Left lung (tissue), 10 donors: ENCODE data around the gene GIPC2. TPM values are rescaled to one million over a fixed set of nuclear protein-coding genes. Genes with fewer than 3 reads are reported as not detected.

Experiments used
- ATAC-seq: fragments of 200-7000 bp; cut with Tn5 transposase; one replicate; pipeline ENCODE4 v1.9.1; 2020; ENCODE audit warnings: moderate library complexity
- DNase-seq, 4 donors: peaks; one replicate each; pipeline ENCODE4 v3.0.0-alpha.2; 2013 to 2020
- H3K27ac ChIP-seq, 2 donors: fragments of 200-600 bp; sonication (generic) in 1 of 2; one replicate each; pipeline versions ENCODE4 v1.5.0 to v1.8.0; 2020 to 2021
- H3K27me3 ChIP-seq, 2 donors: fragments of 200-600 bp; sonication (generic) in 1 of 2; one replicate each; pipeline versions ENCODE4 v1.5.0 to v1.8.0; 2020 to 2021
- H3K36me3 ChIP-seq, 2 donors: fragments of 200-600 bp; sonication (generic) in 1 of 2; one replicate each; pipeline versions ENCODE4 v1.5.0 to v1.8.0; 2020 to 2021
- H3K4me1 ChIP-seq, 2 donors: fragments of 200-600 bp; one replicate each; pipeline ENCODE4 v1.8.0; 2021
- H3K4me3 ChIP-seq, 2 donors: fragments of 200-600 bp; sonication (generic) in 1 of 2; one replicate each; pipeline versions ENCODE4 v1.5.0 to v1.8.0; 2020 to 2021; ENCODE audit warnings: mild to moderate bottlenecking in 1 of 2
- H3K9me3 ChIP-seq, 2 donors: fragments of 200-600 bp; sonication (generic) in 1 of 2; one replicate each; pipeline versions ENCODE4 v1.5.0 to v1.8.0; 2020 to 2021
- intact Hi-C, 2 donors: fragments of 100-400 bp; cut with DNase I; formaldehyde crosslinking; loops; one replicate each; pipeline versions ENCODE4 v1.11.2 to v1.14.2; 2022
- polyA plus RNA-seq, 6 donors: library from polyadenylated mRNA; unstranded; fragments of 120-200 nt; gene quantifications; one replicate each; pipeline ENCODE4 v1.2.1, GENCODE V29; 2013; ENCODE audit not compliant: insufficient read length in 6 of 6
- total RNA-seq, 2 donors: library from RNA; stranded (reverse); fragmentation: NEBNext Ultra II Directional; extraction: Animal tissue kit (Norgen Biotek cat#: 25700); gene quantifications; one replicate each; pipeline ENCODE4 v1.2.1, GENCODE V29; 2021
- TF ChIP-seq, protein P1 (sequence below), 2 donors: fragments of 200-600 bp; sonication (generic) in 1 of 2; IDR thresholded peaks; one replicate each; pipeline versions ENCODE4 v1.5.0 to v1.8.0; 2021; ENCODE audit warnings: antibody characterized with exemption in 2 of 2
- donor health status: DM: no; HTN: yes; CAD: no.
- donor health status: DM: no; HTN: no; CAD: no.

Gene GIPC2
- total and polyA plus RNA-seq, 8 donors: 0.46 to 2.2 (median 0.83) TPM

DNA sequence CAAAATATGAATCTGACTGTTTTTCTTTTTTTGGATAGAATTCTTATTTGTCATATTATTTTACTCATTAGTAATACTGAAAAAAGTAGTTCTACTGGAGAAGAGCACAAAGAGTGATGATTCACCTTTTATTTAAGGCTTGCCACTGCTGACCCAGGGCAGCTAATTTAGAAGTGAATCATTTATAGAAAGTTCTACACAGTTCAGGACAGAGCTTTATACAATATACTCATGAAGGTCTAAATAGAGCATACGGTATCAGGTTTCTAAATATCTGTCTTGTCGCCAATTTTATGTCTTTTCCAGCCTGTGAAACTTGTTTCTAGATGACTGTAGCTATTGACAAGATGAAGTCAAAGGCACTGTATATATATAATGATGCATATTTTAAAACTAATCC lies 25.0 kb downstream of the GIPC2 start:
- ATAC-seq: peak; percentile 60
- H3K27me3 ChIP-seq: no peaks in the 10 kb centered on the region
- no peak overlapping the region for H3K27ac ChIP-seq
- TF ChIP-seq, protein P1, sequence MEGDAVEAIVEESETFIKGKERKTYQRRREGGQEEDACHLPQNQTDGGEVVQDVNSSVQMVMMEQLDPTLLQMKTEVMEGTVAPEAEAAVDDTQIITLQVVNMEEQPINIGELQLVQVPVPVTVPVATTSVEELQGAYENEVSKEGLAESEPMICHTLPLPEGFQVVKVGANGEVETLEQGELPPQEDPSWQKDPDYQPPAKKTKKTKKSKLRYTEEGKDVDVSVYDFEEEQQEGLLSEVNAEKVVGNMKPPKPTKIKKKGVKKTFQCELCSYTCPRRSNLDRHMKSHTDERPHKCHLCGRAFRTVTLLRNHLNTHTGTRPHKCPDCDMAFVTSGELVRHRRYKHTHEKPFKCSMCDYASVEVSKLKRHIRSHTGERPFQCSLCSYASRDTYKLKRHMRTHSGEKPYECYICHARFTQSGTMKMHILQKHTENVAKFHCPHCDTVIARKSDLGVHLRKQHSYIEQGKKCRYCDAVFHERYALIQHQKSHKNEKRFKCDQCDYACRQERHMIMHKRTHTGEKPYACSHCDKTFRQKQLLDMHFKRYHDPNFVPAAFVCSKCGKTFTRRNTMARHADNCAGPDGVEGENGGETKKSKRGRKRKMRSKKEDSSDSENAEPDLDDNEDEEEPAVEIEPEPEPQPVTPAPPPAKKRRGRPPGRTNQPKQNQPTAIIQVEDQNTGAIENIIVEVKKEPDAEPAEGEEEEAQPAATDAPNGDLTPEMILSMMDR (IDR thresholded peaks at IDR 0.05): no peak
- intact Hi-C loops: no loop called here
- no peaks in the 10 kb centered on the region for H3K4me1 ChIP-seq
- H3K36me3 ChIP-seq: no peaks in the 10 kb centered on the region
- no peaks in the 10 kb centered on the region for H3K9me3 ChIP-seq
- no peak overlapping the region for H3K4me3 ChIP-seq
- DNase-seq: no peak

DNA sequence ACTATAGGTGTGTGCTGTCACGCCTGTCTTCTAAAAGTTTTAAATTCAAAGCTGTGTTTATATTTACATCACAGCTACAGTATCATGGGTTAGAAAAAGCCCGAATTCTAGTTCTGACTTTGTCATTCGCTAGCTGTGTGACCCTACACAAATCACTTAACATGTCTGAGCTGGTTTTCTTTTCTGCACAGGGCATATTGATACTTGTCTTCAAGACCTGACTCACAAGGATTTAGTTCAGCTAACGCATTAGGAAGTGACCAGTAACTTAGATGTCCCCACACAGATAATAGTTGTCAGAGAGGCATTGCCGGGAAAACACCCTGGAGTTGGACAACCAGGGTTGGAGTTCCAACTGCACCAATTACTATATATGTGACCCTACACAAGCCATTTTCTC lies 25.9 kb downstream of the GIPC2 start:
- intact Hi-C loops: no loop called here
- Histone ChIP-seq H3K36me3 (no peaks in the 10 kb centered on the region), H3K4me3 (no peak overlapping the region), H3K27me3 (no peaks in the 10 kb centered on the region), H3K27ac (no peak overlapping the region), H3K4me1 (peaks cover 0 to 8% of the 10 kb centered on the region in 2 donors), H3K9me3 (no peaks in the 10 kb centered on the region)
- TF ChIP-seq, protein P1 (IDR thresholded peaks at IDR 0.05): no peak
- ATAC-seq: no peak
- DNase-seq: no peak

DNA sequence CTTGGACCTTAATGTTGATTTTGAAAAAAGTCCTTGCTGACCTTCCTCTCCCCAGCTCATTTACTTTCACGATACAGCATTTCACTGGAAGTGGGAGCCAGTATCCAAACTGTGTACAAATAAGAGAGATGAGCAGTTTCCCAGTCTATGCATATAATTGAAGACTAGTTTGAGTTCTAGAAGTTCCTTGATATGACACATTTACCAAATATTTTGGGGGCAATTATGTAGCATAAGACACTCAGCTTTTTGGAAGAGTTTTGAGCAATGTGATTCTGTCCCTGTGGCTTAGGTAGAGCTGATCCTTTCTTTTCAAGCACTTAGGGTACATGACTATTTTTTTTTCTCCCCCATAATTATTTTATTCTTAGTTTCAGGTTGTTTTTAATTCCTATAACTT lies 26.4 kb downstream of the GIPC2 start:
- ATAC-seq: no peak
- H3K4me1 ChIP-seq: peaks cover 0 to 8% of the 10 kb centered on the region in 2 donors
- no peaks in the 10 kb centered on the region for H3K27me3 ChIP-seq
- H3K36me3 ChIP-seq: no peaks in the 10 kb centered on the region
- intact Hi-C loops: no loop called here
- no peak overlapping the region for H3K4me3 ChIP-seq
- no peak for DNase-seq
- TF ChIP-seq, protein P1 (IDR thresholded peaks at IDR 0.05): no peak
- H3K27ac ChIP-seq: no peak overlapping the region
- no peaks in the 10 kb centered on the region for H3K9me3 ChIP-seq

DNA sequence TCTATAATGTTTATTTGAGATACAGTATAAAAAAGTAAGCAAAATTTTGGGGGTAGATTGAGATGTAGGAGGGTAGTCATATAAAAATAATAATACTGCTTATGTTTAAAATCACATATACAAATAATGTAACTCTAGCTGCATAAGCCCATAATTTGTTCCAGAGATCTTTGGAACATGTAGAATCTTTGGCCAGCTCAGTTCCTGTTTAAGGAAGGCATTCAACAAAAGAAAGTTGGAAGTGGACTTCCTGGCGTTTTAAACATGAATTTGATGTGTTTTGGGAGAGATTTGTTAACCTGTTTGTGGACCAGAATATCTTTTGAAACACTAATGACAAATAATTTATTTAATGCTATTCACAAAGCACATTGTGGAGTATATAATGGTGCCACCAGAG lies 27.7 kb downstream of the GIPC2 start:
- Histone ChIP-seq H3K4me1 (peaks cover 0 to 12% of the 10 kb centered on the region in 2 donors), H3K36me3 (no peaks in the 10 kb centered on the region), H3K27ac (no peak overlapping the region), H3K9me3 (no peaks in the 10 kb centered on the region), H3K4me3 (no peak overlapping the region), H3K27me3 (no peaks in the 10 kb centered on the region)
- ATAC-seq (no peak), DNase-seq (no peak)
- TF ChIP-seq, protein P1 (IDR thresholded peaks at IDR 0.05): no peak
- intact Hi-C loops: no loop called here

DNA sequence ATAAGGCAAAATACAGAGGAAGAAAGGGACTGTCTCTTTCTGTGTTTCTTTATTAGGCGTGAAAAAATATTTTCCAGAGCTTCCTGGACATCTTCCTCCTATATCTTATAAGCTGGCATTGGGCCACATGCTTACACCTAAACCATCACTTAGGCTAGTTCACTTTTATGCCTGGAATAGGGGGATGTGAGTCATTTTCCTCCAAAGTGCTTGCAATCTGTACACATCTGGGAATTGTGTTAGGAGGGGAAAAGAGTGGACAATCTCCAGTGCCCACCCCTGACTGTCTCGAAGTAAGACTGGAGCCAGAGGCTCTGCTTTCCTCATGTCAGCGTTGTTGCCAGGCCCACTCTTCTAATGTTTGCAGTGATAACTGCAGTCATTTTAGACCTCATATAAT lies 29.9 kb downstream of the GIPC2 start:
- intact Hi-C loops: no loop called here
- no peak for ATAC-seq
- H3K36me3 ChIP-seq: no peaks in the 10 kb centered on the region
- DNase-seq: no peak
- no peaks in the 10 kb centered on the region for H3K27me3 ChIP-seq
- peak overlapping the region in 1 of 2 donors; percentile 18 for H3K27ac ChIP-seq
- TF ChIP-seq, protein P1 (IDR thresholded peaks at IDR 0.05): no peak
- no peak overlapping the region for H3K4me3 ChIP-seq
- no peaks in the 10 kb centered on the region for H3K9me3 ChIP-seq
- H3K4me1 ChIP-seq: peaks cover 0 to 15% of the 10 kb centered on the region in 2 donors
